ENCODE data around the gene TSHZ2.

Gene TSHZ2

GRCh38 chr20:53493311-53493857, 521.2 kb downstream of the TSHZ2 start:
- Histone ChIP-seq H3K27ac (no peak overlapping the region), H3K4me3 (no peak overlapping the region)
- no peak for TF ChIP-seq CTCF (IDR thresholded peaks at IDR 0.05)
- no peak for DNase-seq (ENCODE audit: low spot score)

- H3K27ac ChIP-seq = no peak overlapping the region
- DNase-seq (ENCODE audit: low spot score) = no peak
- no peak overlapping the region for H3K4me3 ChIP-seq
- no peak for TF ChIP-seq CTCF (IDR thresholded peaks at IDR 0.05)
These were observed 522.6 kb downstream of the TSHZ2 start for GRCh38 chr20:53494753-53495152.

GRCh38 chr20:53495398-53496092, 523.4 kb downstream of the TSHZ2 start:
- no peak for TF ChIP-seq CTCF (IDR thresholded peaks at IDR 0.05)
- Histone ChIP-seq H3K27ac (no peak overlapping the region), H3K4me3 (no peak overlapping the region)
- DNase-seq (ENCODE audit: low spot score) = no peak

GRCh38 chr20:53497246-53497645, 525.1 kb downstream of the TSHZ2 start:
- no peak overlapping the region for H3K4me3 ChIP-seq
- DNase-seq (ENCODE audit: low spot score) = no peak
- no peak for TF ChIP-seq CTCF (IDR thresholded peaks at IDR 0.05)
- H3K27ac ChIP-seq = no peak overlapping the region

GRCh38 chr20:53498341-53498740, 526.2 kb downstream of the TSHZ2 start:
- no peak for DNase-seq (ENCODE audit: low spot score)
- no peak overlapping the region for H3K4me3 ChIP-seq

GRCh38 chr20:53500651-53501050, 528.5 kb downstream of the TSHZ2 start:
- H3K27ac ChIP-seq = no peak overlapping the region
- H3K4me3 ChIP-seq = no peak overlapping the region
- no peak for DNase-seq (ENCODE audit: low spot score)
- no peak for TF ChIP-seq CTCF (IDR thresholded peaks at IDR 0.05)

More at GRCh38 chr20:53498341-53498740, 526.2 kb downstream of the TSHZ2 start:
- no peak overlapping the region for H3K27ac ChIP-seq
- TF ChIP-seq CTCF (IDR thresholded peaks at IDR 0.05) = no peak

- H3K27ac ChIP-seq = no peak overlapping the region
- TF ChIP-seq CTCF (IDR thresholded peaks at IDR 0.05) = no peak
- no peak overlapping the region for H3K4me3 ChIP-seq
- DNase-seq (ENCODE audit: low spot score) = no peak
These were observed 530.7 kb downstream of the TSHZ2 start for GRCh38 chr20:53502820-53503219.

Measured in coronary artery (tissue), 2 donors.